Bone marrow (tissue), 2 donors: ENCODE data around the gene VRK1.
"Not testable (repeated sequence)": the region's sequence is repeated elsewhere in the genome, so short reads cannot be mapped to it uniquely, and the experiment has no call there.

Source experiments
- DNase-seq, 2 donors: peaks; one replicate each; lab custom pipeline; 2025; lab: John Stamatoyannopoulos, UW

Gene VRK1, protein sequence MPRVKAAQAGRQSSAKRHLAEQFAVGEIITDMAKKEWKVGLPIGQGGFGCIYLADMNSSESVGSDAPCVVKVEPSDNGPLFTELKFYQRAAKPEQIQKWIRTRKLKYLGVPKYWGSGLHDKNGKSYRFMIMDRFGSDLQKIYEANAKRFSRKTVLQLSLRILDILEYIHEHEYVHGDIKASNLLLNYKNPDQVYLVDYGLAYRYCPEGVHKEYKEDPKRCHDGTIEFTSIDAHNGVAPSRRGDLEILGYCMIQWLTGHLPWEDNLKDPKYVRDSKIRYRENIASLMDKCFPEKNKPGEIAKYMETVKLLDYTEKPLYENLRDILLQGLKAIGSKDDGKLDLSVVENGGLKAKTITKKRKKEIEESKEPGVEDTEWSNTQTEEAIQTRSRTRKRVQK

DNA sequence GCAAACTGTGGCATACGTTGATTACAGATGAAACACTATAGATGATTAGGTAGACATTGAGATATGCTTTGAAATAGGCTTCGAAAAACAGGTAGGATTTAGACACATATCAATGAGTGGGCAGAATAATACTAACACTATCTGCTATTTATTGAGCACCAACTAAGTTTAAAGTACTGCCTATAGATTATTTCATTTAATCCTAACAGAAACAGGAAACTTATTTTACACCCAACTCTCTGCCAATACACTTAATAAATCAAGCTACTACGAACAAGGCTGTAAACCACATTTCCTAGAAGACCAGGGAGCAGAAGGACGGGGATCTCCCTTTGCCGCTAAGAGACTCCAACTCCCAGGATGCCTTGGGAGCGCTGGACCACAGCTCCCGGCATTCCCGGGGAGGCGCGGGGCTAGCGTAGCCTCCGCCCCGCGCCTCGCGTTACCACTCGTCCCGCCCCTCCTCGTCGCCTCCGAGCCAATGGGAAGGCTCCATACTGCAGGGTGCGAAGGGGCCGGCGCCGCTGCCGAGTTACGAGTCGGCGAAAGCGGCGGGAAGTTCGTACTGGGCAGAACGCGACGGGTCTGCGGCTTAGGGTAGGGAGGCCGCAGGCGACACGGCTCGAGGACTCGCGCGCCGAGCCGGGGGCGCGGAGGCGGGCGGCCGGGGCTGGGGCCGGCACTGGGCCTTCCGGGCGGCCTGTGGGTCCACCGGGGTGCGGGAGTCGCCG, at the start of gene VRK1:
Gene VRK1, plus strand, starts transcription at position 532 of the 731 bp plus-strand sequence. CDS start 36,090 bp downstream, outside the sequence.
- DNase-seq: peak; percentile 79 to 92

DNA sequence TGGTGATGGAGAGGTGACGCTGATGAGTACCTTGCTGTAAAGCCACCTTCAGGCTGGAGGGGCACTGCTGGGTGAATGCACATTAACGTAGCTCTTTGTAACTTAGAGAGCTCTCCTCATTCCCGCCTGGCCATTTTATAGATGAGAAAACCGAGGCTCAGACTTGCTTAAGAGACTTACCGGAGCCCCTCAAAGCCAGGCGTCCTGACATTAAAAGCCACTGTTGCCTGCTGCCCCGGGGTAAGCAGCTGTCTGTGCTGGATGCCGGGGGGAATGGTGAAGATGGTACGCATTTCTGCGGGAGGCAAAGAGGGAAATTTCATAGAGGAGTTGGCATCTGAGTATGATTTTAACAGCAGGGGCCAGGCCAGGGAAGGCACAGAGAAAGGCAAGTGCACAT, 49.6 kb upstream of the VRK1 start:
- no peak for DNase-seq

DNA sequence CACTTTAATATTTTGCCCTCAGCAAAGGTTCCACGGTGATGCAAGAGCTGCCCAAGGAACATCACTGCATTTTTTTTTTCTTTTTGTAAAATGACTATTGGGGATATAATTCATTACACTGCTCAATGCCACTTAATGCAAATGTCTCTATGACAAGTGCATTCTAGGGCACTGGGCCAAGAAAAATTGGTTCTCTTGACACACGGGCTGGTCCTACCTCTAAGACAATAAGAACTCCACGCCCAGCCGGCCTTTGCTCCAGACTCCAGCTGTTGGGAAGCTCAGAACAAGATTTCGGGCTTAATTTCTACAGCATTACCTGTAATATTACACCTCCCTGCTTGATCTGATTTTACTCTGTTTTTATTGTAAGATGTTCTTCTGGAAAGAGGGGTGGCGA, 48.8 kb upstream of the VRK1 start:
- no peak for DNase-seq

DNA sequence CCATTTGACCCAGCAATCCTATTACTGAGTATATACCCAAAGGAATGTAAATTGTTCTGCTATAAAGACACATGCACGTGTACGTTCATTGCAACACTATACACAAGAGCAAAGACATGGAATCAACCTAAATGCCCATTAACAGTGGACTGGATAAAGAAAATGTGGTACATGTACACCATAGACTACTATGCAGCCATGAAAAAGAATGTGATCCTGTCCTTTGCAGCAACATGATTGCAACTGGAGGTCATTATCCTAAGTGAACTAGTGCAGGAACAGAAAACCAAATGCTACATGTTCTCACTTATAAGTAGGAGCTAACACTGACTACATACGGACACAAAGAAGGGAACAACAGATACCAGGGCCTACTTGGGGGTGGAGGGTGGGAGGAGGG, 45.7 kb upstream of the VRK1 start:
- no peak for DNase-seq

DNA sequence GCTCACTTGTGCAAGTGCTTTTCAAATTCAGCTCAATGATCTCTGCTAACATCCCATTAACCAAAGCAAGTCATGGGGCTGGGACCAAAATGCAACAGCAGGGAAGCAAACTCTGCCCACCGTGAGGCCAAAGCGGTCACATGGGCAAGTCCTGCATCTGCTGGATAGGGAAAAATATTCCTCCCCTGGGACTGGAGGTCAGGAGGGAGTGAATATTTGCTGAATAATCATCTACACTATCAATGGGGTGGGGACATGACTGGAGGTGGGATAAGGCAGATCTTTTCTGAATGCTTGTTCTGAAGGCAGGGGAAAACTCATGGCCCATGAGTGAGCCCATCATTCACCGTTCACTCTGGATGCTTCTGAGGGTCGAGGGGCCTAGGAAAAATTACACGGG, 45.1 kb upstream of the VRK1 start:
- no peak for DNase-seq

DNA sequence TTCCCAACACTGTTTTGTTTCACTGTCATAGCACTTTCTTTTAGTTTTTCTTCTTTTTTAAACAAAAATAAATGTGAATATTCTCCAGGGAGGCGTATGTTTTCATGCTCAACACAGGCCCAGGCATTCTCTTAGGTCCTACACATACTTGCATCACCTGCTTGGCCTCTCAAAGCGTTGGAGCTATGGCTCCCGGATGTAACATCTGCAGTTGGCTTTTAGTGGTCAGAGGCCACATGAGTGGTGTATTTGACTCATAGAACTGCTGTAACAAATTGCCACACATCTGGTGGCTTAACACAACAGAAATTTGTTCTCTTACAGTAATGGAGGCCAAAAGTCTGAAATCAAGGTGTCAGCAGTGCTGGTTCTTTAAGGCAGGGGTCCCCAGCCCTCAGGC, 44.6 kb upstream of the VRK1 start:
- no peak for DNase-seq

DNA sequence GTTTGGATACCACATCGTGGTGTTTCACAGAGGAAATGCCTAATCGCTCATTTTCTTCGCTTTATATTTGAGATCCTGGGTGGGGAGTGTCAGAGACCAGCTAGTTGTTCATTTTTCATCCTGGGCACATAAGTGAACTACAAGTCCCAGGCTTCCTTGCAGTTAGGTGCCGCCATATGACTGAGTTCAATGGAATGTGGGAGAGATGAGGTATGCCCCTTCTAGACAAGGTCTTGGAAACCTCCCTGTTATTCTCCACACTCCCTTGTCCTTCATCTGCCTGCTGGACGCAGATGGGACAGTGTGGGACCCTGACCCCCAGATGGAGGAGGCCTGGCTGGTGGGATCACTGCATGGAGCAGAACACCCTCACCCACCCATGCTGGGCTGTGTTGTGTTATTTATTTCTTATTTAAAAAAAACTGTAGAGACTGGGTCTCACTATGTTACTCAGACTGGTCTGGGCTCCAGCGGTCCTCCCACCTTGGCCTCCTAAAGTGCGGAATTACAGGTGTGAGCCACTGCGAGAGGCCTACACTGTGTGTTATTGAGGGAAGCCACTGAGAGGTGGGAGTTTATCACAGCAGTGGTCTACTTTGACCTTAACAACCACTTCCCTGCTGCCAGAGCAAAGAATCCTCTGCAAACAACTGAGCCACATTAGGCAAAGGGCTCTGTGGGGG, 42.9 kb upstream of the VRK1 start:
- no peak for DNase-seq

DNA sequence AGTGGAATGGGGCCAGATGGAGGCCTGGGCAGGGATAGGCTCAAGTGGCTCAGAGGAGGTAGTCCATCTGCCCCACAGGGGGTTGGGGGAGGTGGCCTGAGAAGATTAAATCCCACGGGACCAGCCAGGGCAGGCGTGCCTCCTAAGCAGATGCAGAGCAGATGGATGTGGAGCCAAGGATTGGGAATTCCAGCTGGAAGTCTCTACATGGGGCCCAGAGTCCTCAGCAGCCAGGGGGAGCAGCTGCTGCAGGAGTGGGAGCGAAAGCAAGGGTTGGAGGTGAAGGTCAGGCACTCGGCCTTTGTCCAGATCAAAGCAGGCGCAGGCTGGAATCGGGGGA, 42.4 kb upstream of the VRK1 start:
- no peak for DNase-seq

DNA sequence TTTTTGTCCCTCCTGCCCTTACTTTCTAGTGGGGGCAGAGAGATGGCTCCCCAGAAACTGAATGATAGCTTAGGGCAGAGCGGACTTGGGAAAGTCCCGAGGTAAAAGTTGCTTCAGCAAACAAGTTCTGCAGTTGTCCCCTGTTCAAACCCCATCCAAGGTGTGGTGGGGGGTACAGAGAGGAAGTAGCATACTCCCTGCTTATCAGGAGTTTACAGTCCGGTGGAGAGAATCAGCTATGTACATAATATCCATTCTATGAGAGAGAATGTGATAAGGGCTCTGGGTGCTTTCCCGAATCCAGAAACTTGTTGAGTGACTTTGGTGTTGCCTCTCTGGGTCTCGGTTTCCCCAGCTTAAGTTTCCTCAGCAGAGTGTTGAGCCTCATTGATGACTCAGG, 40.4 kb upstream of the VRK1 start:
- no peak for DNase-seq

DNA sequence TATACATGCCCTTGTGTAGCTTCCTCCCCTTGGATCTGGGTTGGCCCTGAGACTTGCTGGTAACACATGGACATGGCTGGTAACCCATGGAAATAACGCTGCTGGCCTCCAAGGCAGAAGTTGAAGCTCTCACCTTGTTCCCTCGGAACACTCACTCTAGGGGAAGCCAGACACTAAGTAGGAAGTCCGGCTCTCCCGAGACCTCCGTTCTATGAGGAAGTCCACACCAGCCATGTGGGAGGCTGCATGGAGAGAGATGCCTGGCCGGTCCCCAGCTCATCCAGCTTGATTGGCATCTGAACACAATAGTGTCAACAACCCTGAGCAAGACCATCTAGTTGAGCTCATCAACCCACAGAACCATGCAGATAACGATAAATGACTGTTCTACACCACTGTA, 39.7 kb upstream of the VRK1 start:
- DNase-seq: no peak

DNA sequence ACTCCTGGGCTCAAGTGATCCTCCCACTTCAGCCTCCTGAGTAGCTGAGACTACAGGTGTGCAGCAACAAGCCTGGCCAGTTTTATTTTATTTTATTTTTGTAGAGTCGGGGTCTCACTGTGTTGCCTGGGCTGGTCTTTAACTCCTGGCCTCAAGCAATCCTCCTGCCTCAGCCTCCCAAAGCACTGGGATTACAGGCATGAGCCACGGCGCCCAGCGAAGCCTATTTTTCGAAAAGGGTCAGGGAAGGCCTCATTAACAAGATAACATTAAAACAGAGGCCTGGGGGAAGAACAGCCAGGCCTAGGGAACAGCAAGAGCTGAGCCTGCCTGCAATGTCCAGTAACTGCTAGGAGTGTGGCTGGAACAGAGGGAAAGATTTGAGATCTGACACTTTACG, 36.1 kb upstream of the VRK1 start:
- DNase-seq: no peak

DNA sequence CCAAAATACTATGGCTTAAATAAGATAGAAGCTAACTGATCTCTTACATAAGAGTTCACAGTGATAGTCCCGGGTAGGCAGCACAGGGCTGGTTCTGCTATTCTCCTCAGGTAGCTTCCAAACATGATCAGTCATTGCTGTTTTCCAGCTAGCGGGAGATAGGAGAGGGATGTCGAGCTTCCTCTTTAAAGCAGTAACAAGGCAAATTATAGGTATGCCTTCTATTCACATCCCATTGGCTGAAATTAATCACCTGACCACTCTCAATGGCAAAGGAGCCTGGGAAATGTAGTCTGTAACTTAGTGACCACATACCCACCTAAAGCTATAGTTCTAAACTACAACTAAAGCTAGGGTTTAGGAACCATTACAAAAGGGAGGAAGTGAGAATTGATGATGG, 34.5 kb upstream of the VRK1 start:
- DNase-seq: peak in 1 of 2 donors; percentile 2

DNA sequence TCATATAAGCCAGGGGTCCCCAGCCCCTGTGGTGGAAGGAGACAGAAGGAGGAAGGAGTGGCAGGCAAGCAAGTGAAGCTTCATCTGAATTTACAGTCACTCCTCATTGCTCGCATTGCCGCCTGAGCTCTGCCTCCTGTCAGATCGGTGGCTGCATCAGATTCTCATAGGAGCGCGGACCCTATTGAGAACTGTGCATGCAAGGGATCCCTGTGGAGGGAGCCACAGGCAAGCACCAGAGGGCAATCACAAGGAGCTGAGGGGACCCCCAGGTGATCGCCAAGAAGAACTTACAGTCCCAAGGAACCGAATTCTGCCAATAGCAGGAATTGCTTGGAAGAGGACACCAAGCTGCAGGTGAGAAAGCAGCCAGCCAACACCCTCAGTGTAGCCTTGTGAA, 33.2 kb upstream of the VRK1 start:
- no peak for DNase-seq

DNA sequence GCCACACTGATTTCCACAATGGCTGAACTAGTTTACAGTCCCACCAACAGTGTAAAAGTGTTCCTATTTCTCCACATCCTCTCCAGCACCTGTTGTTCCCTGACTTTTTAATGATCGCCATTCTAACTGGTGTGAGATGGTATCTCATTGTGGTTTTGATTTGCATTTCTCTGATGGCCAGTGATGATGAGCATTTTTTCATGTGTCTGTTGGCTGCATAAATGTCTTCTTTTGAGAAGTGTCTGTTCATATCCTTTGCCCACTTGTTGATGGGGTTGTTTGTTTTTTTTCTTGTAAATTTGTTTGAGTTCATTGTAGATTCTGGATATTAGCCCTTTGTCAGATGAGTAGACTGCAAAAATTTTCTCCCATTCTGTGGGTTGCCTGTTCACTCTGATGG, 32.0 kb upstream of the VRK1 start:
- DNase-seq: not testable (repeated sequence)

DNA sequence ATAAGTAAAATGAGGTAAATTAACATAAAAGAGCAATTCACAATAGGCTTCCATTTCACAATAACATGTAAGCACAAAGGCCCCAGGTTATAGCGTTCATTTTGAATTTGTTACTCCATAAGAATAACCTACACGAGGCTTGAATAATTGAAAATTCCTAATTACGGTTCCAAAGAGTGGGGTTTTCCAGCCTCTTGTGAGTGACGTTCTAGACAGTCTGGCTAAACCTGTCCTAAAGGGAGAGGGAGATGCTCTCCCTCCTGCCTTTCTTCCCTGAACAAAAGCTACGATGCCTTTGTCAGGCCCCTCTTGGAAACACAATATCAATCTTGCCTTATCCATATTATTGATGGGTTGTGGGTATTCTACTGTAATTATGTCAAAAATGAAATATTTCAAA, 24.3 kb upstream of the VRK1 start:
- no peak for DNase-seq

DNA sequence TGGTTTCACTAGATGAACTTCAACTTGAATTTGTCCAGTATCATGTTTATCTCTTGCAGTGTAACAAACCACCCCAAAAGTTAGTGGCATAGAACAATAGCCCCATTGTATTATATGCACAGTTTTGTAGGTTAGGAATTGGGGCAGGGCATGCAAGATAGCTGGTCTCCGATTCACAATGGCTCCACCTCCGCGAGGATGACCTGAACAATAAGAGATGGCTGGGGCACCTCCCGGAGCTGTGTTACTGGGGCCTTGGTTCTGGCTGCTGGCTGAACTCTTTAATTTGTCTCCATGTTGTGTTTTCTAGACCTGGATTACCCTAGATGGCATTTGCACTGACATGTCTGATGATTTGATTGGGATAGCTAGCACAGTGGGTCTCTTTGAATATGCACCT, 20.4 kb upstream of the VRK1 start:
- DNase-seq: no peak

DNA sequence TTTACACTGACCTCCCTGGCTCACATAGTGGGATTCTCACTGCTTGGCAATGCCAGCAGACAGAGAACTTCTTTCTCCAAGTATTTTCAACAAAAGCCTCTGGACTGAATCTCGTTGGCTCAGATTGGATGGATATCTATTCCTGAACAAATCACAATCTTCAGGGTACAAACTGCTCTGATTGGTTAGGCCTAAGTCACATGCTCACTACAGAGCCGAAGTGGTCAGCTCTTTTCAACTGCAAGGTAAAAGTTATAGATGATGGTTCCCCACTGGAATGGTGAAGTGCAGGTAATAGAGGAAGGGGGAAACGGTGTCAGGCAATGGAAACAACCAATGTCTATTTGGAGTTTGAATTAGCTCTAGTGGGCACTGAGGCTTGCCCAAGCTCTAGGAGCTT, 16.7 kb upstream of the VRK1 start:
- DNase-seq: no peak

DNA sequence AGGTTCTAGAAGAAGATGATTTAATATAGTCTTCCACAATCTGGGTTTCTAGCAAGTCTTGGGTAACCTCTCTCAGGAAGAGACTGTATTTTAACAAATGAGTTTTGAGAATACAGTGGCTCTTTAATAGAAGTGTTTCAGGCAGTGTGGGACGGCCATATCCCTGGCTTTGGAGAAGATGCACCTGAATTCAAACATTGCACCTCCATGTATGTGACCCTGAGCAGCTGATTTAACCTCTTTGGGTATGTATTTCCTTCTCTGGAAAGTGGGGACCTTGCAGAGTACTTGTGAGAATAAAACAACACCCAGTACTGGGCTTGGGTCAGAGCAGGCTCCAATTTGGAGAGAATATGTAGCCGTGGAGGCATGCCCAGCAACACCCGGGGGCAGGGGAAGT, 15.8 kb upstream of the VRK1 start:
- DNase-seq: no peak

DNA sequence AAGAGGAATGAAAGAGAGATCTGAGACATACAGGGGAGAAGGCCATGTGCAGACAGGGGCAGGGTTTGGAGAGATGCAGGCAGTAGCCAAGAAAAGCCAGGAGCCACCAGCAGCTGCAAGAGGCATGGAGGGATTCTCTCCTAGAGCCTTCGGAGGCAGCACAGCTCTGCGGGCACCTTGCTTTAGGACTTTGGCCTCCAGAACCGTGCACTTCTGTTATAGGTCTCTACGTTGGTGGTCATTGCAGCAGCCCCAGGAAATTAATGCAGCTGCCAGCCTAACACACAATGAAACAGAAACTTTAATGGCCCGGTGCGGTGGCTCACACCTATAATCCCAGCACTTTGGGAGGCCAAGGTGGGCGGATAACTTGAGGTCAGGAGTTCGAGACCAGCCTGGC, 14.7 kb upstream of the VRK1 start:
- no peak for DNase-seq

DNA sequence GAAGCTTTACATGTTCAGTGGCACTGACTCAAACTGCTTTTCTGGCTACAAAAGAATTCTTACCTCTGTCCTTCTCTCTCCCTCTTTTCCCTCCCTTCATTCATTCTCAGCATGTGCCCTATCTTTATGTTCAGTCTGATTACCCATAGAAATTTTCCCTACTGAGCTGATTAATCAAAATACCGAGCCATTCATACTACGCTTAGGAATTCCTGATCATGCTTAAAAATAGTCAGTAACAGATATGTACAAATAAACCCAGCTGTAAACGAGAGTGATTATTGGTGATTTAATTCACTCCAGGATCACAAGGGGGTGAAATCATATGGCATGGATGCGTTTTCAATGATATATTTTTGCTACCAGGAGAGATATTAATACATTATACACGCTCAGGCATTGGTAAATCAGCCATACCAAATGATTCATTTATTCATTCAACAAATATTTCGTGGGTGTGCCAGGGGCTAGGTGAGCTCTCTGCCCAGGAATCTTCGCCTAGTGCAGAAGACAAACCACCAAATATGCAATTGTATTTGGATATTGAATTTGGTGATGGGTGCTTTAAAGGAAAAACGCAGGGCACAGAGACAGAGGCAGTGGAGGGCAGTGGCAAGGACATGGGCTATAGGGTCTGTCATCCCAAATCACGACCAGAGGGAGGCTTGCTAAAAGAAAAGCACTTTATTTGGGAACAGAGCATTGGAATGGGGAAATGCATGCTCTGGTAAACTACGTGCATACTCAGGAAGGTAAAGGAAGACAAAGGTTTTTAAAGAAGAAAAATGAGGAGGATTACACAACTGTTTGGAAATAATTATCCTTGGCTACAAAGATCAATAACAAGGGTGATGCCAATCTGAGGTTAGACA, 13.9 kb upstream of the VRK1 start:
- DNase-seq: no peak

DNA sequence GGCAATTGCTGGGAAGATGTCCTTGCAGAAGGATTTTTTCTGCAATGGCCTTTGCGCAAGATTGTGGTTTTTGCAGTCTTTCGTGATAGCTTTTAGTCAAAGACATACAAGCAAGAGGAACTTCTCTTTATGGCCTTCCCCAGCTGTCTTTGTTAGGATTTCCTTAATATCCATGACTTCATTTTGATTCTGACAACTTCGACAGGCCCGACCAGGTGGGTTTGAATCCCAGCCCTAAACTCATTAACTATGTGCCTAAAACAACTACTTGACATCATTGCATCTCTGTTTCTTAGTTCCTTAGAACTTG, 13.3 kb upstream of the VRK1 start:
- DNase-seq: peak in 1 of 2 donors; percentile 7

DNA sequence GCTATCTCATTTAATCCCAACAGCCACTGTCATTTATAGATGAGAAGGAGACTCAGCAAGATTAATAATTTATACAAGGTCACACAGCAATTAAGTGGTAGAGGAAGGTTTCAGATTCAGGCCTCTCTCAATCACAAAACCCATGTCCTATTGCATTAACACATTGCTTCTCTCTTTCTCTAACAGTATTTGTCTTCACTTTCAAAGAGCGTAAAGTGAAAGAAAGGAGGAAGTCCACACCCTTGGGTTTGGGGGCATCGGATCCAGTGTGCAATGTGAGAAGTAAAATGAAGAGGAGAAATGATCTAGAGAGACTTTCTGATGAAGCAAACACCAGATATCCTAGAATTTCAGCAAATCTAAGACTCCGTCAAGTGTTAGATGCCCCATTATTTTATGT, 7.0 kb upstream of the VRK1 start:
- DNase-seq: no peak
